ENCODE results near the gene CHID1. TPM values are rescaled to one million over a fixed set of nuclear protein-coding genes. Genes with fewer than 3 reads are reported as not detected.

Gene CHID1
- total and polyA plus RNA-seq, 8 donors = 35.4 to 121 (median 52.1) TPM

GRCh38 chr11:823441-824291, 86.9 kb downstream of the CHID1 start:
- Histone ChIP-seq H3K4me3 (peak overlapping the region in 1 of 4 donors; percentile 21), H3K27me3 (peaks cover 0 to 49% (median 10%) of the 10 kb centered on the region in 3 donors), H3K9me3 (no peaks in the 10 kb centered on the region), H3K27ac (peak overlapping the region; percentile 89 to 96 (median 94)), H3K4me1 (peaks cover 75 to 90% (median 87%) of the 10 kb centered on the region in 4 donors), H3K36me3 (peaks cover 32 to 44% (median 43%) of the 10 kb centered on the region in 4 donors)
- TF ChIP-seq EP300 (IDR thresholded peaks at IDR 0.05) = no peak
- TF ChIP-seq POLR2AphosphoS5 (IDR thresholded peaks at IDR 0.05) = no peak
- TF ChIP-seq CTCF (IDR thresholded peaks at IDR 0.05) = no peak
- no peak for TF ChIP-seq POLR2A (IDR thresholded peaks at IDR 0.05)
- no peak for DNase-seq
- intact Hi-C loops (cut with DNase I; ENCODE audit: low total_unique reads) = no loop called here
- 76 to 85% (median 84%) methylated on average over 44 to 53 of the region's 53 CpGs for WGBS, 5 donors

DNA sequence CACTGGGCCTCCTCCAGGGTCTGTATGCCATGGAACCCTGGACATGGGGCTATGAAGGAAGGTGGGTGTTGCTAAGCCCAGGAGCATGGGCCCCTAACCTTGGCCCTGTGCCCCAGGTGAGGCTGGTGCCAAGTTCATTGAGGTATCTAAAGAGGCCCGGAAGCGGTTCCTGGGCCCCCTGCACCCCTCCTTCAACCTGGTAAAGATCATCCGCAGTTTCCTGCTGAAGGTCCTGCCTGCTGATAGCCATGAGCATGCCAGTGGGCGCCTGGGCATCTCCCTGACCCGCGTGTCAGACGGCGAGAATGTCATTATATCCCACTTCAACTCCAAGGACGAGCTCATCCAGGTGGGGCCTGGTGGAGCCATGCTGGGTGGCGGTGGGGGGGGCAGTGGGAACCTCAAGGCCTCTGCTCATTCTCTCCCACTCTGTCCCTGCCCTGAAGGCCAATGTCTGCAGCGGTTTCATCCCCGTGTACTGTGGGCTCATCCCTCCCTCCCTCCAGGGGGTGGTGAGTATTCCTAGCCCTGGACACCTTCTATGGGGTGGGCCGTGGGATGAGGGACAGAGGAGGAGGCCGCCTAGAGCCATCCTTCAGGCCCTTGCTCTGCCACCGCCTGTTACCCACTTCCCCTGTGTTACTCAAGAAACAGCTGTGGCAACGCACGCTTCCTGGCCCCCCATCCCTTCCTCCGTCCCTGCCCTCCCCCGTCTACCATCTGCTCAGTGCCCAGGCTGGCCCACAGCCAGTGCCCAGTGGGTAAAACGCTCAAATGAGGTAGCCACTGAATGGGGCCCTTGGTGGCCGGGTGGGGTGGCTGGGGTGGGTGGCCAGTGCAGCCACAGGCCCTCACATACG, 88.9 kb downstream of the CHID1 start:
- peak overlapping the region in 3 of 4 donors; percentile 72 to 96 (median 92) for H3K4me3 ChIP-seq
- DNase-seq = no peak
- H3K9me3 ChIP-seq = no peaks in the 10 kb centered on the region
- WGBS, 5 donors = 55 to 68% (median 62%) methylated on average over 21 to 22 of the region's 22 CpGs
- peaks cover 32 to 44% (median 43%) of the 10 kb centered on the region in 4 donors for H3K36me3 ChIP-seq
- intact Hi-C loops (cut with DNase I; ENCODE audit: low total_unique reads) = no loop called here
- H3K4me1 ChIP-seq = peaks cover 60 to 78% (median 72%) of the 10 kb centered on the region in 4 donors
- peak overlapping the region; percentile 94 to 98 (median 96) for H3K27ac ChIP-seq
- peaks cover 0 to 30% (median under 1%) of the 10 kb centered on the region in 3 donors for H3K27me3 ChIP-seq
- no peak for TF ChIP-seq POLR2AphosphoS5 (IDR thresholded peaks at IDR 0.05)
- TF ChIP-seq POLR2A (IDR thresholded peaks at IDR 0.05) = no peak
- no peak for TF ChIP-seq CTCF (IDR thresholded peaks at IDR 0.05)
- TF ChIP-seq EP300 (IDR thresholded peaks at IDR 0.05) = no peak

- DNase-seq = peak; percentile 72 to 90
- Histone ChIP-seq H3K27me3 (peaks cover 0 to 21% (median 0%) of the 10 kb centered on the region in 3 donors), H3K4me3 (peak overlapping the region; percentile 72 to 97 (median 94)), H3K36me3 (peaks cover 32 to 46% (median 43%) of the 10 kb centered on the region in 4 donors), H3K27ac (peak overlapping the region; percentile 94 to 98 (median 96)), H3K4me1 (peaks cover 51 to 69% (median 64%) of the 10 kb centered on the region in 4 donors), H3K9me3 (no peaks in the 10 kb centered on the region)
- TF ChIP-seq POLR2AphosphoS5 (IDR thresholded peaks at IDR 0.05) (peak; percentile 58 to 86 (median 71)), CTCF (IDR thresholded peaks at IDR 0.05) (no peak), EP300 (IDR thresholded peaks at IDR 0.05) (peak; percentile 27), POLR2A (IDR thresholded peaks at IDR 0.05) (no peak)
- 26 to 54% (median 41%) methylated on average over 10 to 11 of the region's 11 CpGs for WGBS, 5 donors
- intact Hi-C loops (cut with DNase I; ENCODE audit: low total_unique reads) = no loop called here
Measured at GRCh38 chr11:820655-821511, 89.7 kb downstream of the CHID1 start.

Measured in stomach (tissue), 9 donors.